WTC11 (cell line): Measurements from ENCODE around the gene PHF11.

Experiments used
- CBFB ChIP-seq: sonication (generic); formaldehyde crosslinking; IDR thresholded peaks from 2 replicates; pipeline ENCODE4 v1.8.1; 2022; ENCODE audit warnings: mild to moderate bottlenecking, low read depth, missing genetic modification reagents
- FOXP1 ChIP-seq: sonication (generic); formaldehyde crosslinking; IDR thresholded peaks from 2 replicates; pipeline ENCODE4 v1.8.0; 2022; ENCODE audit warnings: missing genetic modification reagents, mild to moderate bottlenecking, moderate library complexity, borderline replicate concordance
- MYBL2 ChIP-seq: sonication (generic); formaldehyde crosslinking; IDR thresholded peaks from 2 replicates; pipeline ENCODE4 v1.8.1; 2023; ENCODE audit warnings: mild to moderate bottlenecking, moderate library complexity, missing genetic modification reagents
- TCF7 ChIP-seq: sonication (generic); formaldehyde crosslinking; IDR thresholded peaks from 2 replicates; pipeline ENCODE4 v1.8.0; 2022; ENCODE audit warnings: mild to moderate bottlenecking, low read depth, missing genetic modification reagents, moderate library complexity
- TEAD4 ChIP-seq: sonication (generic); formaldehyde crosslinking; IDR thresholded peaks from 2 replicates; pipeline ENCODE4 v1.8.0; 2022; ENCODE audit warnings: mild to moderate bottlenecking, missing genetic modification reagents
- ZNF121 ChIP-seq: sonication (generic); formaldehyde crosslinking; IDR thresholded peaks from 2 replicates; pipeline ENCODE4 v1.8.0; 2023; ENCODE audit warnings: missing genetic modification reagents
- ZNF232 ChIP-seq: sonication (generic); formaldehyde crosslinking; IDR thresholded peaks from 2 replicates; pipeline ENCODE4 v1.8.0; 2022; ENCODE audit warnings: mild to moderate bottlenecking, missing genetic modification reagents
- TF ChIP-seq, protein P1 (sequence below): fragments of 200-600 bp; IDR thresholded peaks from 2 replicates; pipeline ENCODE4 v1.8.0; 2022; ENCODE audit warnings: antibody characterized with exemption
- TF ChIP-seq, protein P2 (sequence below): sonication (generic); formaldehyde crosslinking; IDR thresholded peaks from 2 replicates; pipeline ENCODE4 v1.8.1; 2023; ENCODE audit warnings: mild to moderate bottlenecking, missing genetic modification reagents, borderline replicate concordance
- TF ChIP-seq, protein P3 (sequence below): sonication (generic); formaldehyde crosslinking; conservative IDR thresholded peaks from 2 replicates; pipeline ENCODE4 v1.8.1; 2023; ENCODE audit warnings: mild to moderate bottlenecking, low read depth, missing genetic modification reagents, moderate library complexity
- TF ChIP-seq, protein P4 (sequence below): sonication (generic); formaldehyde crosslinking; IDR thresholded peaks from 2 replicates; pipeline ENCODE4 v1.8.1; 2022; ENCODE audit warnings: missing genetic modification reagents, borderline replicate concordance

DNA sequence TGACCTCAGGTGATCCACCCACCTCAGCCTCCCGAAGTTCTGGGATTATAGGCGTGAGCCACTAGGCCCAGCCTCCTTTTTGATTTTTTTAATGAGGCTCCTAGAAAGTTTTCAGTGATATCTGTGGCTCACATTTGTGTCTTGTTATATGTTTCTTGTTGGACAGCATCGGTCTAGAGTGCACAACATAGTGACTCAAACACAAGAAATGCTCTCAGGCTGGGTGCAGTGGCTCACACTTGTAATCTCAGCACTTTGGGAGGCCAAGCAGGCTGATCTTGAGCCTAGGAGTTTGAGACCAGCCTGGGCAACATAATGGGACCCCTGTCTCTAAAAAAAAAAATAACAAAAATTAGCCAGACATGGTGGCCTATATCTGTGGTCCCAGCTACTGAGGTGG, 8.2 kb downstream of the PHF11 start:
- TF ChIP-seq, protein P1, sequence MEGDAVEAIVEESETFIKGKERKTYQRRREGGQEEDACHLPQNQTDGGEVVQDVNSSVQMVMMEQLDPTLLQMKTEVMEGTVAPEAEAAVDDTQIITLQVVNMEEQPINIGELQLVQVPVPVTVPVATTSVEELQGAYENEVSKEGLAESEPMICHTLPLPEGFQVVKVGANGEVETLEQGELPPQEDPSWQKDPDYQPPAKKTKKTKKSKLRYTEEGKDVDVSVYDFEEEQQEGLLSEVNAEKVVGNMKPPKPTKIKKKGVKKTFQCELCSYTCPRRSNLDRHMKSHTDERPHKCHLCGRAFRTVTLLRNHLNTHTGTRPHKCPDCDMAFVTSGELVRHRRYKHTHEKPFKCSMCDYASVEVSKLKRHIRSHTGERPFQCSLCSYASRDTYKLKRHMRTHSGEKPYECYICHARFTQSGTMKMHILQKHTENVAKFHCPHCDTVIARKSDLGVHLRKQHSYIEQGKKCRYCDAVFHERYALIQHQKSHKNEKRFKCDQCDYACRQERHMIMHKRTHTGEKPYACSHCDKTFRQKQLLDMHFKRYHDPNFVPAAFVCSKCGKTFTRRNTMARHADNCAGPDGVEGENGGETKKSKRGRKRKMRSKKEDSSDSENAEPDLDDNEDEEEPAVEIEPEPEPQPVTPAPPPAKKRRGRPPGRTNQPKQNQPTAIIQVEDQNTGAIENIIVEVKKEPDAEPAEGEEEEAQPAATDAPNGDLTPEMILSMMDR: no peak
- no peak for TF ChIP-seq ZNF121 (CRISPR knock-in tag)
- TF ChIP-seq, protein P2, sequence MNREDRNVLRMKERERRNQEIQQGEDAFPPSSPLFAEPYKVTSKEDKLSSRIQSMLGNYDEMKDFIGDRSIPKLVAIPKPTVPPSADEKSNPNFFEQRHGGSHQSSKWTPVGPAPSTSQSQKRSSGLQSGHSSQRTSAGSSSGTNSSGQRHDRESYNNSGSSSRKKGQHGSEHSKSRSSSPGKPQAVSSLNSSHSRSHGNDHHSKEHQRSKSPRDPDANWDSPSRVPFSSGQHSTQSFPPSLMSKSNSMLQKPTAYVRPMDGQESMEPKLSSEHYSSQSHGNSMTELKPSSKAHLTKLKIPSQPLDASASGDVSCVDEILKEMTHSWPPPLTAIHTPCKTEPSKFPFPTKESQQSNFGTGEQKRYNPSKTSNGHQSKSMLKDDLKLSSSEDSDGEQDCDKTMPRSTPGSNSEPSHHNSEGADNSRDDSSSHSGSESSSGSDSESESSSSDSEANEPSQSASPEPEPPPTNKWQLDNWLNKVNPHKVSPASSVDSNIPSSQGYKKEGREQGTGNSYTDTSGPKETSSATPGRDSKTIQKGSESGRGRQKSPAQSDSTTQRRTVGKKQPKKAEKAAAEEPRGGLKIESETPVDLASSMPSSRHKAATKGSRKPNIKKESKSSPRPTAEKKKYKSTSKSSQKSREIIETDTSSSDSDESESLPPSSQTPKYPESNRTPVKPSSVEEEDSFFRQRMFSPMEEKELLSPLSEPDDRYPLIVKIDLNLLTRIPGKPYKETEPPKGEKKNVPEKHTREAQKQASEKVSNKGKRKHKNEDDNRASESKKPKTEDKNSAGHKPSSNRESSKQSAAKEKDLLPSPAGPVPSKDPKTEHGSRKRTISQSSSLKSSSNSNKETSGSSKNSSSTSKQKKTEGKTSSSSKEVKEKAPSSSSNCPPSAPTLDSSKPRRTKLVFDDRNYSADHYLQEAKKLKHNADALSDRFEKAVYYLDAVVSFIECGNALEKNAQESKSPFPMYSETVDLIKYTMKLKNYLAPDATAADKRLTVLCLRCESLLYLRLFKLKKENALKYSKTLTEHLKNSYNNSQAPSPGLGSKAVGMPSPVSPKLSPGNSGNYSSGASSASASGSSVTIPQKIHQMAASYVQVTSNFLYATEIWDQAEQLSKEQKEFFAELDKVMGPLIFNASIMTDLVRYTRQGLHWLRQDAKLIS (CRISPR knock-in tag): no peak
- TF ChIP-seq MYBL2 (CRISPR knock-in tag): no peak
- no peak for TF ChIP-seq CBFB (CRISPR knock-in tag)
- TF ChIP-seq FOXP1 (CRISPR knock-in tag): no peak
- no peak for TF ChIP-seq ZNF232 (CRISPR knock-in tag)
- TF ChIP-seq, protein P3, sequence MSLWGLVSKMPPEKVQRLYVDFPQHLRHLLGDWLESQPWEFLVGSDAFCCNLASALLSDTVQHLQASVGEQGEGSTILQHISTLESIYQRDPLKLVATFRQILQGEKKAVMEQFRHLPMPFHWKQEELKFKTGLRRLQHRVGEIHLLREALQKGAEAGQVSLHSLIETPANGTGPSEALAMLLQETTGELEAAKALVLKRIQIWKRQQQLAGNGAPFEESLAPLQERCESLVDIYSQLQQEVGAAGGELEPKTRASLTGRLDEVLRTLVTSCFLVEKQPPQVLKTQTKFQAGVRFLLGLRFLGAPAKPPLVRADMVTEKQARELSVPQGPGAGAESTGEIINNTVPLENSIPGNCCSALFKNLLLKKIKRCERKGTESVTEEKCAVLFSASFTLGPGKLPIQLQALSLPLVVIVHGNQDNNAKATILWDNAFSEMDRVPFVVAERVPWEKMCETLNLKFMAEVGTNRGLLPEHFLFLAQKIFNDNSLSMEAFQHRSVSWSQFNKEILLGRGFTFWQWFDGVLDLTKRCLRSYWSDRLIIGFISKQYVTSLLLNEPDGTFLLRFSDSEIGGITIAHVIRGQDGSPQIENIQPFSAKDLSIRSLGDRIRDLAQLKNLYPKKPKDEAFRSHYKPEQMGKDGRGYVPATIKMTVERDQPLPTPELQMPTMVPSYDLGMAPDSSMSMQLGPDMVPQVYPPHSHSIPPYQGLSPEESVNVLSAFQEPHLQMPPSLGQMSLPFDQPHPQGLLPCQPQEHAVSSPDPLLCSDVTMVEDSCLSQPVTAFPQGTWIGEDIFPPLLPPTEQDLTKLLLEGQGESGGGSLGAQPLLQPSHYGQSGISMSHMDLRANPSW (CRISPR knock-in tag): no peak
- no peak for TF ChIP-seq TEAD4 (CRISPR knock-in tag)
- TF ChIP-seq TCF7 (CRISPR knock-in tag): no peak
- TF ChIP-seq, protein P4, sequence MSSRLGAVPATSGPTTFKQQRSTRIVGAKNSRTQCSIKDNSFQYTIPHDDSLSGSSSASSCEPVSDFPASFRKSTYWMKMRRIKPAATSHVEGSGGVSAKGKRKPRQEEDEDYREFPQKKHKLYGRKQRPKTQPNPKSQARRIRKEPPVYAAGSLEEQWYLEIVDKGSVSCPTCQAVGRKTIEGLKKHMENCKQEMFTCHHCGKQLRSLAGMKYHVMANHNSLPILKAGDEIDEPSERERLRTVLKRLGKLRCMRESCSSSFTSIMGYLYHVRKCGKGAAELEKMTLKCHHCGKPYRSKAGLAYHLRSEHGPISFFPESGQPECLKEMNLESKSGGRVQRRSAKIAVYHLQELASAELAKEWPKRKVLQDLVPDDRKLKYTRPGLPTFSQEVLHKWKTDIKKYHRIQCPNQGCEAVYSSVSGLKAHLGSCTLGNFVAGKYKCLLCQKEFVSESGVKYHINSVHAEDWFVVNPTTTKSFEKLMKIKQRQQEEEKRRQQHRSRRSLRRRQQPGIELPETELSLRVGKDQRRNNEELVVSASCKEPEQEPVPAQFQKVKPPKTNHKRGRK (CRISPR knock-in tag): no peak
